Tibial artery (tissue), 4 donors: ENCODE results near the gene CCNG1.

Experiments
- DNase-seq, 2 donors: peaks; one replicate each; pipeline ENCODE4 v3.0.0-alpha.2; 2019
- H3K27ac ChIP-seq, 2 donors: fragments of 200-600 bp; sonication (generic) in 1 of 2; 1 replicate in 1 of 2; 2 replicates in 1 of 2; pipeline ENCODE4 v1.5.1; 2018 to 2019; ENCODE audit warnings: mild to moderate bottlenecking in 1 of 2
- H3K27me3 ChIP-seq, 2 donors: fragments of 200-600 bp; sonication (generic) in 1 of 2; one replicate each; pipeline versions ENCODE4 v1.5.1 to v1.6.0; 2016 to 2019
- H3K36me3 ChIP-seq, 3 donors: fragments of 200-600 bp; sonication (generic) in 2 of 3; one replicate each; pipeline ENCODE4 v1.5.1; 2016 to 2019; ENCODE audit warnings: mild to moderate bottlenecking in 2 of 3
- H3K4me1 ChIP-seq, 4 donors: fragments of 200-600 bp; sonication (generic) in 2 of 4; 1 replicate in 3 of 4; 2 replicates in 1 of 4; pipeline ENCODE4 v1.5.1; 2016 to 2019
- H3K4me3 ChIP-seq, 2 donors: fragments of 200-600 bp; sonication (generic) in 1 of 2; 1 replicate in 1 of 2; 2 replicates in 1 of 2; pipeline ENCODE4 v1.5.1; 2018 to 2019; ENCODE audit warnings: mild to moderate bottlenecking in 2 of 2
- H3K9me3 ChIP-seq, 3 donors: fragments of 200-600 bp; sonication (generic) in 1 of 3; one replicate each; pipeline ENCODE4 v1.5.1; 2016 to 2019
- intact Hi-C: fragments of 100-400 bp; cut with DNase I; formaldehyde crosslinking; loops from one replicate; pipeline ENCODE4 v1.15.0; 2023; ENCODE audit warnings: low total_unique reads
- TF ChIP-seq, protein P1 (sequence below), 2 experiments: fragments of 200-600 bp in 1 of 2; fragments of 450-650 bp in 1 of 2; IDR thresholded peaks; one replicate each; pipeline ENCODE4 v1.5.1; 2017 to 2019; ENCODE audit warnings: antibody characterized with exemption in 2 of 2, mild to moderate bottlenecking in 1 of 2, moderate library complexity in 1 of 2

Gene CCNG1

DNA sequence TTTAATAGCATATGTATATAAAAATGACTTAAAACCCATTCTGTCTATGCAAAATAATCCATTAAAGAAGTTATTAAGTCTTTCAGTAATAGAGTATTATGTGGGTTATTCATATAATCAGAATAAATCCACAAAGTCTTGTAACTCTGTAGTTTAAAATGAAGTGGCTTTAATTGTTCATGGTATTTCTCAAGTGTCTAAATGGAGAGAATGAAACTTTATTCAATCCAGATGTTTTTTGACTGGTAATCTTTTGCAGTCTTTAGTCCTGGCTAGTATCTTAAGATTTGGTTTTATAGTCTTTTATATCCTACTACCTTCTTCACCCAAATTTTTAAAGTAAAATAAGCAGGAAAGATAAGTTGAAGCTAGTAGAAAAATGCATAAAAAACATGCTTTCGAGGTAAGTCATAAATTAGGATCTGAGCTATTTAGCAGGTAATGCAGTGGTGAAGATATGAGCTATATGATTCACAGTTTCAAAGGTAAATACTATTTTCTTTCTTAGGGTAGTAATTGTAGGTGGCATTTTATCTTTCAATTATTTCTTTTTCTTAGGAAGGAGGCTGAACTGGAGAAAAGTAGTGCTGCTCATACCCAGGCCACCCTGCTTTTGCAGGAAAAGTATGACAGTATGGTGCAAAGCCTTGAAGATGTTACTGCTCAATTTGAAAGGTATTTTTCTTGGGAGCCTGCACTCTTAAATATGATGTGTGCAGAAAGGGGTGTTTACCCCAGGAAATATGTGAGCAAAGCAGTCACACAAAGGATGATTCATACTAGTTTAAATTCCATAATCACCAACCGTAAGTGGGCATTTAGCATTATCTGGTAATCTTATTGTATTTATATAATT, 41.0 kb downstream of the CCNG1 start:
- intact Hi-C loops, result no loop called here
- no peak overlapping the region for H3K4me3 ChIP-seq
- TF ChIP-seq, protein P1, sequence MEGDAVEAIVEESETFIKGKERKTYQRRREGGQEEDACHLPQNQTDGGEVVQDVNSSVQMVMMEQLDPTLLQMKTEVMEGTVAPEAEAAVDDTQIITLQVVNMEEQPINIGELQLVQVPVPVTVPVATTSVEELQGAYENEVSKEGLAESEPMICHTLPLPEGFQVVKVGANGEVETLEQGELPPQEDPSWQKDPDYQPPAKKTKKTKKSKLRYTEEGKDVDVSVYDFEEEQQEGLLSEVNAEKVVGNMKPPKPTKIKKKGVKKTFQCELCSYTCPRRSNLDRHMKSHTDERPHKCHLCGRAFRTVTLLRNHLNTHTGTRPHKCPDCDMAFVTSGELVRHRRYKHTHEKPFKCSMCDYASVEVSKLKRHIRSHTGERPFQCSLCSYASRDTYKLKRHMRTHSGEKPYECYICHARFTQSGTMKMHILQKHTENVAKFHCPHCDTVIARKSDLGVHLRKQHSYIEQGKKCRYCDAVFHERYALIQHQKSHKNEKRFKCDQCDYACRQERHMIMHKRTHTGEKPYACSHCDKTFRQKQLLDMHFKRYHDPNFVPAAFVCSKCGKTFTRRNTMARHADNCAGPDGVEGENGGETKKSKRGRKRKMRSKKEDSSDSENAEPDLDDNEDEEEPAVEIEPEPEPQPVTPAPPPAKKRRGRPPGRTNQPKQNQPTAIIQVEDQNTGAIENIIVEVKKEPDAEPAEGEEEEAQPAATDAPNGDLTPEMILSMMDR (IDR thresholded peaks at IDR 0.05), result no peak

DNA sequence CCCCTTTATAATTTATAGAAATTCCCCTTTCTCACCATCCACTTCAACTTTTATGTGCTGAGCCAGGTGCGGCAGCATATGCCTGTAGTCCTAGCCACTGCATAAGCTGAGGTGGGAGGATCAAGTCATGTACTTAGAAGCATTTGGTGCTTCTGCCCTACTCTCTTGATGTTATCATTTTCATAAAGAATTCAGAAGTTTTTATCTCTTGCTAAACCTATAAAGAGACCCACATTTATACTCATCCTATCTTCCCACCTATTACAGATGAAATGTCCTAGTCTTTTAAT, 41.5 kb downstream of the CCNG1 start:
- TF ChIP-seq, protein P1 (IDR thresholded peaks at IDR 0.05), result no peak
- intact Hi-C loops, result no loop called here
- Histone ChIP-seq H3K27ac (no peak overlapping the region), H3K27me3 (no peaks in the 10 kb centered on the region), H3K36me3 (no peaks in the 10 kb centered on the region), H3K4me3 (no peak overlapping the region), H3K4me1 (no peaks in the 10 kb centered on the region), H3K9me3 (no peaks in the 10 kb centered on the region)
- DNase-seq, result no peak

More for the DNA sequence above, 41.0 kb downstream of the CCNG1 start:
- Histone ChIP-seq H3K27ac (no peak overlapping the region), H3K9me3 (no peaks in the 10 kb centered on the region), H3K27me3 (no peaks in the 10 kb centered on the region), H3K36me3 (no peaks in the 10 kb centered on the region), H3K4me1 (no peaks in the 10 kb centered on the region)
- DNase-seq, result no peak

DNA sequence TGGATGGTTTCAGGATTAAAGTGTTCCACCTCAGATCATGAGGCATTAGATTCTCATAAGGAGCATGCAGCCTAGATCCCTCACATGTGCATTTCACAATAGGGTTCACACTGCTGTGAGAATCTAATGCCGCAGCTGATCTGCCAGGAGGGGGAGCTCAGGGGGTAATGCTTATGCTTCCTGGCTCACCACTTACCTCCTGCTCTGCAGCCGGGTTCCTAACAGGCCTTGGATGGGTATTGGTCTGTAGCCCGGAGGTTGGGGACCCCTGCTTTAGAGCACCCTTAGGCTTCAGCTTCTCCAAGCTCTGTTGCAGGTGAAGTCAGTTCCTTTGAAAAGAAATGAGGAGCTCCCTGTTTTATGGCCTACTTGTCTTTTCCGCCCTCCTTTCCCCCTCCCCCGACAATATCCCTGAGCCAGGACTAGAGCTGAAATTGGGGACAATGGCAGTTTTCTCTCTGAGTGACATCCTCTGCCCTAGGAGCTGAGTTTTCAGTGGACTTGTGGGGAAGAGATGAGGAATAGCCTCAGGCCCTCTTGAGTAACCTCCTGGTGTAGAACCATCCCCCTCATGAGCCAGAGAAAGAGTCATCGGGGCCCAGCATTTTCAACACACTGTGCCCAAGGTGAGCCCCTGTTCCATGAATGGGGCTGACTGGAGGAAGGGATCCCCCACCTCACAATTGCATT, 51.8 kb downstream of the CCNG1 start:
- Histone ChIP-seq H3K36me3 (no peaks in the 10 kb centered on the region), H3K4me1 (no peaks in the 10 kb centered on the region), H3K9me3 (no peaks in the 10 kb centered on the region), H3K4me3 (no peak overlapping the region), H3K27me3 (no peaks in the 10 kb centered on the region), H3K27ac (no peak overlapping the region)
- no peak for DNase-seq
- TF ChIP-seq, protein P1 (IDR thresholded peaks at IDR 0.05), result no peak
- intact Hi-C loops, result no loop called here

DNA sequence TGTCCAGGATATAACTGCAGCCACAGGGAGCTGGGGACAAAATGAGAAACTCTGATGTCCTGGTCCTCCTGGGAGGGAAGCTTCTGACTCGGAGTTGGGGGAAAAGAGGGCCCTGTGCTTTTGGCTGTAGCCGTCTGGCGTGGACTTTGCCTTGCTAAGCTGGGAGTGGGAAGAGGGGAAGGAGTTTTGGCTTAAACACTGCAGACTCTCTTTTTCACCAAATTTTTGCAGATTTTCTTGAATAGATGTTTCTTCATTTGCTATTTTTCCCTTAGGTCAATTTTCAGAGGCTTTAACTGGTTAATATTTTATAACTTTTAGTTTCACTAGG, 52.3 kb downstream of the CCNG1 start:
- H3K4me1 ChIP-seq, result no peaks in the 10 kb centered on the region
- H3K36me3 ChIP-seq, result no peaks in the 10 kb centered on the region
- TF ChIP-seq, protein P1 (IDR thresholded peaks at IDR 0.05), result no peak
- H3K9me3 ChIP-seq, result no peaks in the 10 kb centered on the region
- no peak overlapping the region for H3K4me3 ChIP-seq
- DNase-seq, result no peak
- intact Hi-C loops, result no loop called here
- H3K27me3 ChIP-seq, result no peaks in the 10 kb centered on the region
- no peak overlapping the region for H3K27ac ChIP-seq
